G401.6 (cell line): ENCODE measurements around the gene PLK2.

Experiments used
- FAIRE-seq: peaks from 2 replicates; lab custom pipeline; 2012; peaks lifted over from hg19 to GRCh38; lab: Jason Lieb, UNC

The PLK2 gene

DNA sequence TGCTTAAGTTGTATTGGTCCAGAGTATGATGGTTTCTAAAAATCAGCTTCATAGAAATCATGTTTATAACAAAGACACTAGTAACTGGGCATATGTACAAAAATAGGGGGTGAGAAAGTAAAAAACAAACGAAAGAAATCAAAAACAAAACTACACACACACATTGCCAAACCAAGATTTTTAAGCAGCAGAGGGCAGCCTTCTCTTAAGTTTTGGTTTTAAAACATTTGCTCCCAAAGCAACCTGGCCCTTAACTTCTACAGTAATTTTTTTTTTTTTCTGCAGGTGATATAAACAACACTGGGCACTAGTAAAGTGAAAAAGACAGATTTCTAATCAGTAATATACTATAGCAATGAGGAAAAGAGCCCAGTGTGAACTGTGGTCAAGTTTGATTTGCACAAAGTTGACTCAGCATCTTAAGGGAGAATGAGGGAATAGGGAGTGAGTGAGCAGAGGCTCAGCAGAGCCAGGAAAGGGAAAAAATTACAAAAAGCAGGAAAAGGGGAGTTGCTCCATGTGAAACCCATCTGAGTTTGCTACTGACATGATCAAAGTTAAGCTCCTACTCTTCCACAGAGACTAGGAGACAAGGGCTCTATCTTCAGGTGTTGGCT is 18.0 kb upstream of the PLK2 start:
- no peak for FAIRE-seq

GRCh38 chr5:58475404-58475803 is 15.5 kb upstream of the PLK2 start:
- FAIRE-seq, result no peak

DNA sequence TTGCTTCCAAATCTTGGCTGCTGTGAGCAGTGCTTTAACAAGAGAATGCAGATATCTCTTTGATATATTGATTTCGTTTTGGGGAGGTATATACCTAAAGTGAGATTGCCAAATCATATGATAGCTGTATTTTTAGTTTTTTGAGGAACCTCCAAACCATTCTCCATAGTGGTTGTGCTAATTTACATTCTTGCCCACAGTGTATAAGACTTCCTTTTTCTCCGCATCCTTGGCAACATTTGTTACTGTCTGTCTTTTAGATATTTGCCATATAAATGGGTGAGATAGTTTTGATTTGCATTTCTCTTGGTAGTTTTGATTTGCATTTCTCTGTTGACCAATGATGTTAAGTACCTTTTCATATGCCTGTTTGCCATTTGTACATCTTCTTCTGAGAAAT is 10.0 kb upstream of the PLK2 start:
- FAIRE-seq, result no peak

GRCh38 chr5:58466939-58467338 is 7.1 kb upstream of the PLK2 start:
- FAIRE-seq, result no peak

DNA sequence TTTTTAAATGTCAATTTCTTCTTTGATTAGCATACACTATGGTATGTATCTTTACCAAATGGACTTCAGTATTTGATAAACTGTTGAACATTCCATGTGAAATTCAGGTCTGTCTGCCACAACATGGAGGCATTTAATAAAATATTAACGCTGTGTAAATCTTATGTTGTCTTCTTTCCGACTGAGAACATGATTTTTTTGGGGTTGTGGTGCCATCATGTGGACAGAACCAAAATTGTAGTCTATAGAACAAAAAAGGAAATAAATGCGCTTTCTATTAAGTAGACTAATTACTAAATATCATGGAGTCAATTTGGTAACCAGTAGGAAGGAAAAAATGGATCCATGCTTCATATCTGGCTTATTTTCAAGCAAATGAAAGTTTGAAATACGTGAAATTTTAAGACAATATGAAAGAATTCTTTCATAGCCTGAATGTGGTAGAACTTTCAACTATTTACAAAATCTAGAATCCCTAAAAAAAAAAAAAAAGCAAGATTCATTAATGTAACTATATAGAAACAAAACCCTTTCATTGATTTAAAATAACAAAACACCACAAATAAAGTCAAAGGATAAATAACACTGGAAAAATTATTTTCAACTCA is 2.8 kb upstream of the PLK2 start:
- peak; percentile 94 for FAIRE-seq

GRCh38 chr5:58462154-58462553 is 2.3 kb upstream of the PLK2 start:
- FAIRE-seq, result no peak

DNA sequence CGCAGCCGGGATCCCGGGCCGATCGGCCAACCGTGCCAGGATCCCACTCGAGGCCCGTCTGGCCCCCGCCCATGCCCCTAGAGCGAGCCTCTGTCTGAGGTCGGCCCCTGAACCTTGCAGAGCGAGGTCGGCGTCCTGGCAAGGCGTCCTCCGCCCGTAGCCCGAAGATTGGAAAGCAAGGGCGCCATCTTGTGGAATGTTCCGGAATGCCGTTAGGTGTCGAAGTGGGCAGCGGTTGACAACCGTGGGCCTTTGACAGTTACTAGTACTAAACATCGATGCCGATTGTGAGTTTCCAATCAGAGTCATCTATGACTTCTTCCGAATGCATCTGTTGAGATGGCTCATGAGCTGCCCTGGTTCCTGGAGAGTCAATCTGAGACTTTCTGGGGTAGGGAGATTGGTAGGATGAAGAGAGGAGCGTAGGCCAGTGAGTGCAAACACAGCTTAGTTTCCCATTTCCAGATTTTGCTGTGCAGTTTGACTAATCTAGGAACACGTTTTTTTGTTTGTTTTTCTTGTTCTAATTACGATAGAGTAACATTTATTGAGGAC is 923 bp upstream of the PLK2 start:
- FAIRE-seq, result peak; percentile 80

DNA sequence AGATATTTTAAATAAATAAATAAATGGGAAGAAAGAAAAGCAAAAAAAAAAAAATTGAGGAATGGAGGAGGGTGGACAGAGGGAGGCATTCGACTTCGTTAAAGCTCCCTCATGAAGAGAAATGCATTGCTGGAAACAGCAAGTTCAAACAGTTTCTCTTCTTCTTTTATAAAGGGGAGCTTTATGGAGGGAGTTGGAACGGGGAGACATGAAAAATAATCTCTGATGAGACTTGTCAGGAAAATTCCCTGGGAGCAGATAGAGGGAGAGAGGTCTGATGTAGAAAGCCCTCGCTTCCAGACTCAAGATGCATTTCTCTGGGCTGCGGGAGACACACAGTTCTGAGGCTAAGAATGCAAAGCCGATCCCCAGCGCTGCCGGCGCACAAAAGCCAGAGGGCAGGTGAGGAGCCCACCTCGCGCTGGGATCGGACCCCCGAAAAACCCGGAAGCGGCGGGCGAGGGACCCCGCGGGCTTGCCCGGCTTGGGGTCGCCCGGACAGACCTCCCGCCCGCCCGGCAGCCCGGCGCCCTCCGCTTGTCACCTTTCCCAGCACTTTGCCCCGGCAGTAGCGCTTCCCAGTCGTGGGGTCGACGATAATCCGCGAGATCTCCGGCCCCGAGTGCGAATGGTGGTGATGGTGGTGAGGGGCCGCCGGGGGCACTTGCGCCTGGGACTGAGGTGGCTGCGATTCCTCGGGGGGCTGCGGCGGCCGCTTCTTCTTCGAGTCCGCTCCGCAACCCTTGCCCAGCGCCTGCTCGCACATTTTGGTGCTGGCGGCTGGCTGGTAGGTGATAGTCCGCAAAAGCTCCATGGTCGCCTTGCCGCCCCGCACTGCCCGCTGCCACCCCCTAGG is 512 bp downstream of the PLK2 start:
- no peak for FAIRE-seq

DNA sequence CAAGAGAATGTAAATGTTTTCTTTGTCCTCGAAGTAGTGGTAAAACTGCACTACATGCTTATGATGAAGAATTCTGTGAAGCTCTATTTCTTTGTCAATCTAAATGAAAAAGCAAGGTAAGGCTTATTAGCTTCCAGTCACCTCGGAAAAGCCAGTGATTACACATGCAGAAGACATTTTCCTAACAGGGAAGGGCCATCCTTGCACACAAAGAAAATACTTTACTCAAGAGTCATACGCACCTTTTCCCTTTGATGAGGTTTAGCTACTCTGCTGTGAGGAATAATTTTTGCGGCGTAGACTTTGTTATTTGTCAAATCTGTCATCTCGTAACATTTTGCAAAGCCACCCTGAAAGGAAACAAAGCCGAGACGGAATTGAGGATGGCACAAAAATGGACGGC is 1.1 kb downstream of the PLK2 start:
- FAIRE-seq, result no peak

GRCh38 chr5:58458141-58458742 is 1.6 kb downstream of the PLK2 start:
- FAIRE-seq, result no peak

- FAIRE-seq, result no peak
Observed at GRCh38 chr5:58457050-58457449, 2.8 kb downstream of the PLK2 start.

DNA sequence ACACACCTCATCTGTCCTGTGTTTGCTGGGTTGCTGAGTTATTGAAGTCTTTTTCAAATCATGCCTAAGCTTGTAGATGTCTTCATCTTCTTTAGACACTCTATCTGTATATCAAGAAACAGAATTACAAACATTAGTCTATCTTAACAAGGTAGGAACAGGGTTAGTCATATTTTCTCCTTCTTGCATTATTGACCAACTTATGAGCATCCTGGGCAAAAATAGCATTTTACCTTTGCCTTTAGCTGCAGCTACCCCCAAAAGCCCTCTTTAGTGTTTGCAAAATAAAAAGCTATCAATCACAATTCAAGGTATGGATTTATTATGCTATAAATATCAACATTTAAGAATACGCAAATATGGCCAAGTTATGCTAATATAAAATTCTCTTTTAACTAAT is 3.4 kb downstream of the PLK2 start:
- FAIRE-seq, result no peak

- FAIRE-seq, result no peak
Observed at GRCh38 chr5:58456026-58456425, 3.9 kb downstream of the PLK2 start.

DNA sequence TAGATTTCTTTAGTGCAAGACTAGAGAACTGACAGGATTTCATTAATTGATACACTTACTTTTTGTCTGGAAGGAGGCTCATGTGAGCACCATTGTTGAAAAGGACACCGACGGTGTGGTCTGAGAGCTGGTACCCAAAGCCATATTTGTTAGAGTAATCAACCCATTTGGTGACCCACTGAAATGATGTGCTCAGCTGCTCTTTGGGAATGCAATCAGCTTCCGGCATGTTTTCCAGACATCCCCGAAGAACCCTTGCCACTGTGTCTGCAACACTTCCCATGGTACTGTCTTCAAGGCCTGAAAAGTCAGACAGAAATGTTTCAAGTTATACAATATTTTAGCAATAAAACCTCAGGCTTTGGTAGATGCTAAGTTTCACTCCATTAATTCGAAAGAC is 4.4 kb downstream of the PLK2 start:
- no peak for FAIRE-seq

DNA sequence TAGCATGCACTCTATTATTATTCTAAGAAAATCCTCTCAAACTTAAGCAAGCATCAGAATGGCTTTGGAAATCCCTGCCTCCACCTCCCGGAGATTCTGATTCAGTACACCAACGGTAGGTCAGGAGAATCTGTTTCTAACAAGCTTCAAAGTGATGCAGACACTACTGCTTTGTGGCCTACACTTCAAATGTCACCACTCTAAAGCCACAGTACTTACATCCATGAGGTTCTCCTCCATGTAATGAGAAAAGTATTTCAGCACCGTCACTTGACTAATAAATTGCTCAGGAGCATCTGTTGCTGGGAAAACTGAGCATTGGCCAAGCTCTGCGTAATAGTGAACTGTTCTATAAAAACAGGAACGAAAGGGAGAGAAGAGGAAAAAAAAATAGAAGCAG is 4.8 kb downstream of the PLK2 start:
- FAIRE-seq, result no peak

GRCh38 chr5:58454025-58454424 is 5.9 kb downstream of the PLK2 start:
- no peak for FAIRE-seq

- no peak for FAIRE-seq
Observed at GRCh38 chr5:58453306-58453705, 6.6 kb downstream of the PLK2 start.

DNA sequence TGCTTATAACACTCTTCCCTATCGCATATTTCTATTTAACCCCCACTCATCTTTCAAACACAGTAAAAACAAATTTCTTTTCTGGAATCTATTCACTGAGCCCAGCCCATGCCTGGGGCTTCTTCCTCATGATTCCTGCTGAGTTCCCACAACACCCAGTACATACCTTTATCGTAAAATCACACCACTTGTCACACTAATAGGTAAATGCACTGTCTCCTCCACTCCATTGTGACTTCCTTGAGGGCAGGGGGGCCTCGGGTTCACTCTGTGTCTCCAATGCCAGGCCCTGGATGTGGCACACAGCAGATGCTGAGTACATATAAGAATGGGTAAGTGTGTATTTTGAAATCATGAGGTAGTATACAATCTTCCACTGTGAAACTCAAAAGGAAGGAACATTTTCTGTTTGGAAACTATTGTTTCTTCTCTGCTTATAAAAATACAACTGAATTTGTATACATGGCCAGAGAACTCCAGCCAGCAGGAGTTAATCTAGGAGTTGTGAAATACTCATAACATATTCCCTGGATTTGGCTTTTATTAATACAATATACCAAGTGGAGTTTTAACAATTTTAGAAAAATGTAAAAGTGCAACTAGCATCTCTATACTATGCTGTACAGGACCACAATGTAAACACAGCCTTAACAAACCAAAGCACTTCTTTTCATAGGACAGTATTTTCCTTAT is 7.2 kb downstream of the PLK2 start:
- FAIRE-seq, result no peak

- FAIRE-seq, result no peak
Observed at GRCh38 chr5:58451732-58452565, 7.9 kb downstream of the PLK2 start.

DNA sequence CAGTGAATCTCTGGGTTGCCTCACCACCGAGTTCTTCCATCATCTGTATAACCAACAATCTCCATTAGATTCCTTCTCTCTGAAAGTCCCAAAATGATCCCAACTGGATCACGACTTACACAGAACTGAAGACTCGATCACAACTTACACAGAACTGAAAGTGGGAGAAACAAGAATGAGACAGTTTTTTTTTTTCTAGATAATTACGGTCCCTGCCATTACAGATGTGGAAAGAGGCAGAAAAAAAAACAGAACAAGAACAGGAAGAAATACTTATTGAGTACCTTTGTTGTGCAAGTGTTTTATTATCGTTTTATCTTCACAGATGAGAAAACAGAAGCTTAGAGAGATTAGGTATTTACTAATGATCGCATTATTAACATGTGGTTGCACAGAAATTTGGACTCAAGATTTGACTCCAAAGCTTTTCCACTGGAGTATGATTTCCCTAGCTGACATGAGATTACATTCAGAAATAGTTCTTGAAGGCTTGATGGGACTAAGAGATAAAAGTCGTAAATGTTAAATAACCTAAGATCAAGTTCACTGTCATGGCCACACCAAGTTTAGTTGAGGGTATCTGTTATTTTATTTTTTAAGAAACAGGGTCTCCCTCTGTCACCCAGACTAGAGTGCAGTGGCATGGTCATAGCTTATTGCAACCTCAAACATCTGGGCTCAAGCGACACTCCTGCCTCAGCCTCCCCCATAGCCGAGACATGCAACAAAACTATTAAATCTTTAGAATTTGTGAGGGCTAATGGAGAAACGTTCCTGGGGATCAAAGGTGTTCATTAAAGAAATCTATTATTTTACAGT is 8.9 kb downstream of the PLK2 start:
- FAIRE-seq, result no peak
